ENCODE results near the gene NEK6.

DNA sequence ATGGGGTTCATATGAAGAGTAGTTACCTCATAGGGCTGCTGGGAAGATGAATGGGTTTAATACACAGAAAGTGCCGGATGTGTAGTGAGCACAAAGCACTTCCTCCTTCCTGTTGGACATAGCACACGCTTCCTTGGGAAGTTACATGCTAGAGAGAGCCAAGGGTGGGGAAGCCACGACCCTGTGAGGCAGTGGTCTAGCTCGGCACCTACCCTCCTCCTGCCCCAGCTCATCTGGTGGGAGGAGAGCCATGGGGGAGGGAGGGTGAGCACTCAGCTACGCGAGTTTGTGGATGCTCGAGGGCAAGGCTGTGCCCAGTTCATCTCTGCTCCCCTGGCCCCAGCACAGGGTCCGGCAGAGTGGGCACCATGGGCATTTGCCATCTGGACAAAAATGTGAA is 43.6 kb upstream of the NEK6 start:
- TF ChIP-seq, protein P1, sequence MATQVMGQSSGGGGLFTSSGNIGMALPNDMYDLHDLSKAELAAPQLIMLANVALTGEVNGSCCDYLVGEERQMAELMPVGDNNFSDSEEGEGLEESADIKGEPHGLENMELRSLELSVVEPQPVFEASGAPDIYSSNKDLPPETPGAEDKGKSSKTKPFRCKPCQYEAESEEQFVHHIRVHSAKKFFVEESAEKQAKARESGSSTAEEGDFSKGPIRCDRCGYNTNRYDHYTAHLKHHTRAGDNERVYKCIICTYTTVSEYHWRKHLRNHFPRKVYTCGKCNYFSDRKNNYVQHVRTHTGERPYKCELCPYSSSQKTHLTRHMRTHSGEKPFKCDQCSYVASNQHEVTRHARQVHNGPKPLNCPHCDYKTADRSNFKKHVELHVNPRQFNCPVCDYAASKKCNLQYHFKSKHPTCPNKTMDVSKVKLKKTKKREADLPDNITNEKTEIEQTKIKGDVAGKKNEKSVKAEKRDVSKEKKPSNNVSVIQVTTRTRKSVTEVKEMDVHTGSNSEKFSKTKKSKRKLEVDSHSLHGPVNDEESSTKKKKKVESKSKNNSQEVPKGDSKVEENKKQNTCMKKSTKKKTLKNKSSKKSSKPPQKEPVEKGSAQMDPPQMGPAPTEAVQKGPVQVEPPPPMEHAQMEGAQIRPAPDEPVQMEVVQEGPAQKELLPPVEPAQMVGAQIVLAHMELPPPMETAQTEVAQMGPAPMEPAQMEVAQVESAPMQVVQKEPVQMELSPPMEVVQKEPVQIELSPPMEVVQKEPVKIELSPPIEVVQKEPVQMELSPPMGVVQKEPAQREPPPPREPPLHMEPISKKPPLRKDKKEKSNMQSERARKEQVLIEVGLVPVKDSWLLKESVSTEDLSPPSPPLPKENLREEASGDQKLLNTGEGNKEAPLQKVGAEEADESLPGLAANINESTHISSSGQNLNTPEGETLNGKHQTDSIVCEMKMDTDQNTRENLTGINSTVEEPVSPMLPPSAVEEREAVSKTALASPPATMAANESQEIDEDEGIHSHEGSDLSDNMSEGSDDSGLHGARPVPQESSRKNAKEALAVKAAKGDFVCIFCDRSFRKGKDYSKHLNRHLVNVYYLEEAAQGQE (IDR thresholded peaks at IDR 0.05; ENCODE audit: low read depth): no peak
- no peak for TF ChIP-seq YY1 (IDR thresholded peaks at IDR 0.05; ENCODE audit: low read depth)
- no peak for TF ChIP-seq NFIC (IDR thresholded peaks at IDR 0.05)
- TF ChIP-seq TCF12 (IDR thresholded peaks at IDR 0.05; ENCODE audit: low read depth): no peak
- TF ChIP-seq EP300 (IDR thresholded peaks at IDR 0.05; ENCODE audit: borderline replicate concordance): no peak
- TF ChIP-seq USF1 (IDR thresholded peaks at IDR 0.05): no peak
- no peak for TF ChIP-seq TAF1 (IDR thresholded peaks at IDR 0.05; ENCODE audit: low read depth)
- no peak for TF ChIP-seq FOXM1 (IDR thresholded peaks at IDR 0.05; ENCODE audit: borderline replicate concordance, low read depth)

Data from Ishikawa (cell line).